HG03095 (cell line): Measurements from ENCODE around the gene TJP1.
"Not testable (repeated sequence)": the region's sequence is repeated elsewhere in the genome, so short reads cannot be mapped to it uniquely, and the experiment has no call there.

Experiments
- ATAC-seq: cut with Tn5 transposase; IDR thresholded peaks from one replicate; pipeline ENCODE4 v1.9.1; 2021; ENCODE audit warnings: moderate library complexity; ENCODE audit not compliant: unreplicated experiment

The TJP1 gene

DNA sequence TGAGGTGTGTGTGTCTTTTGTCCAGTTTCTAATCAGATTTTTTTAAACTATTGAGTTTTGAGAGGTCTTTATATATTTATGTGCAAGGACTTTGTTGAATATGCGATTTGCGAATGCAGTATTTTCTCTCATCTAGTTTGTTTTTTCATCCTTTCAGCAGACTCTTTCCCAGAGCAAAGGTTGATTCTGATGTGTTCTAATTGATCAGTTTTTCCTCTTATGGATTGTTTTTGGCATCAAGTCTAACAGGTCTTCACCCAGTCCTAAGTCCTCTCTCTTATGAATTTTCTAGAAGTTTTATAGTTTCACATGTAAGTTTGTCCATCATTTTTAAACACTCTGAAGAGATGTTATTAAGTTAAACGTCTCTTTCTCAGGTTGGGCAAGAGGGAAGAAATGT, 17.8 kb upstream of the TJP1 start:
- ATAC-seq: no peak

DNA sequence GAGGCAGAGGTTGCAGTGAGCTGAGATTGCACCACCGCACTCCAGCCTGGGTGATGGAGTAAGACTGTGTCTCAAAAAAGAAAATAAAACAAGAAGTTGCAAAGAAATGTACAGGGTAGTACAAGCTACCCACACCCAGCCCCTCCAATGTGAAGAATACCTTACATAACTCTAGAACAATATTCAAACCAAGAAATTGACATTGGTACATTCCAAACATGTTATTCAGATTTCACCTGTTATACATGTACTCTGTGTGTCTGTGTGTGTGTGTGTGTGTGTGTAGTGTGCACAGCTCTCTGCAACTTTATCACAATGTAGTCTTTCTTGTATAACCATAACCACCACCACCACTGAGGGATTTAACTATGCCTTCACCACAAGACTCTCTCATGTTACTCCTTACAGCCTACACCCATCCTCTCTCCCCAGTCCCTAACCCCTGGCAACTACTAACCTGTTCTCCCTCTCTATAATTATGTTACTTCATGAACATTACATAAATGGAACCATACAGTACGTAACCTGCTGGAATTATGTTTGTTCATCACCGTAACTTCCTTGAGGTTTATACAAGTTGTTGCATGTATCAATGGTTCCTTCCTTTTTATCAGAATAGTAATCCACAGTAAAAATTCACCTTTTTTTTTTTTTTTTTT, 16.2 kb upstream of the TJP1 start:
- no peak for ATAC-seq

GRCh38 chr15:29835301-29835700, 13.0 kb upstream of the TJP1 start:
- no peak for ATAC-seq

DNA sequence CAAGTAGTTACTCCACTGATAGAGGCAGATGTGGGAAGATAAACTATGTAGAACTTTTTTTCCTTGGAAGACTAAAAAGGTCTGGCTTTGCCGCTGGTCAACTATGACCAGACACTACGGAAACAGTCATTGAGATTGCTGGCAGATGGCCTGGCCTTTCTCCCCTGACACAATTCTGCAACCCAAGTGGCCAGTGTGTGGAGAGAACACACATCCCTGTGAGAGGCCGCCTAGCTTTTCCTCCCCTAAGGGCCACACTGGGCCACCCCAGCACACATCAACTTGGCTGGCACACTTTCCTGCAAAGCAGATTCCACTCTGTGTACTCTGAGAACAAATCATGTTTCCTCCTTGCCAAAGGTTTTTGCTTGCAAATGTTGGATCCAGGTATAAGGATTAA, 10.4 kb upstream of the TJP1 start:
- ATAC-seq: no peak

- ATAC-seq: no peak
Measured at GRCh38 chr15:29826908-29827820, 4.9 kb upstream of the TJP1 start.

GRCh38 chr15:29825227-29825626, 3.0 kb upstream of the TJP1 start:
- no peak for ATAC-seq

GRCh38 chr15:29822684-29823459, 604 bp upstream of the TJP1 start:
- no peak for ATAC-seq

DNA sequence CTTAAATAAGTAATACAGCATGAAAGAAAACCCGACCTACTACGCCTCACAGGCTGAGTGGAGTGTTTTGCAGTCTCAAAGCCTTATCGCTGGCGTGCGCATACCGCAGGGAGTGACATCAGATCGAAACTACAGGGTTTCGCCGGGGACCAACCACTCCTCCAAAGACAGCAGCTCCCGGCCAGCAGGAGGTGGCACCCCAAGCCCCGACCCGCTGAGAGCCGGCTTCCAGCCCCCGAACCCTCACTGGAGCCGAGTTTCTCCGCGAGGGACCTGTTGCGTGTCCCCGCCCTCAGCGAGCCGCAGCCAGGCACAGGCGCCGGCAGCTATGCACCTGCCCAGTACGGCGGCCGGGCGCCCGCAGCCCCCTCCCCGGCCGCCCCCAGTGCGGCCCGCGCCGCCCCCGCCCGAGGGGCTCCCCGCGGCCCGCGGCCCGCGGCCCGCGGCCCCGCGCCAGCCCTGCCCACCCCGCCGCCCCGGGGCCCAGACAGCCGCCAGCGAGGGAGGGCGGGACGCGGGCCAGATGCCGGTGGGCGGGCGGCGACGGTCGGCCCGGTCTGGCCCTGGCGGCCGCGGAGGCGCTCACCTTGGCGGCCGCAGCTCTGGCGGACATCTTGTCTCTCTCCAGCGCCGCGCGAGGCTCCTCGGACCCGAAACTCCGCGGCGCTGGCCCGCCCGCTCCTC, 710 bp downstream of the TJP1 start:
- ATAC-seq: no peak

DNA sequence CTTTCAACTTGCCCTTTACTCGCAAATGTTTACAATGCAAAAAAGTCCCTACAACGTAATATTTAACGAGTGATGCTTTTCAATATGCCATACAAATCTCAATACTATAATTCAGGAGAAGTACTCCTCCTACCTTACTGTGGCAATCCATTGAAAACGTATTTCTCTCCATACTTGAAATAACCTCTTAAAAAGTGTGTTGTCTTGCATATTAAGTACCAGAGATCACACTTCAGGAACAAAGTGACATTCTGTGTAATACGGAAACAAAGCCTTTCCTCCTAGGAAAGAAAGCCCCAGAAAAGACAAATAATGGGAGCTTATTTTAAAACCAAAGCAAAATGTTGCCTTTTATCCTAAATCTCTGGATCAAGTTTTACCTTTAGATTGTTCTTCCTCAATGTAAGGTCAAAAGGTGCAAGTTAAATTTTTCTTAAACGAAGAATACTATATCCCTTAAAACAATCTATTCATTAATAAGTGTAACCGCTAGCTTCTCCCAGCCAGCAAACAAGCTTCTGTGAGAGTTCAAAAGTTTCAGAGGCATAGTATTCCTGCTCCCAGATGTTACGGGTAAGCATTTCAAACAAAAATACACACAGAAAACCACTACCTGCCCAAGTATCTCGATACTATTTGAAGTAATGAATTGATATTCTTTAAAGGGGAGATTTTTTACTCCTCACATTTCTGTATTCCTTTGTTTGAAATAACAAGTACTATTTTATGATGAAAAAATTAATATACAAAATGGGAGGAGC, 1.7 kb downstream of the TJP1 start:
- no peak for ATAC-seq

DNA sequence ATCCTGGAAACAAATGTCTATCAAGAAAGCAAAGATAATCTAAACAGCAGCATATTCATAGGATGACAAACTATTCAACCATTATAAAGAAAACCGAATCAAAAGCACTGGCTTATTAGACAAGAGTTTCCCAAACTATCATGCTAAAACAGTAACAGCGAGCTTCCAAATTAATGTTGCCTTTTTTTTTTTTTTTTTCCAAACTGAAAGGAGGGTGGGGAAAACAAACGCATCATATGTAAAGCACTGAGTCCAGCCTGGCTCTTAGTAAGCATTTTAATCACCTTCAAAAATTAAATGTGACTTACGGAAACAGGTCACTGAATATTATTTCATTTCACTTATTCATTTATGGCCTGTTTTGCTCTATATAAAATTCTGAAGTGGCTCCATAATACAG, 2.3 kb downstream of the TJP1 start:
- ATAC-seq: no peak

- no peak for ATAC-seq
Measured at GRCh38 chr15:29818141-29818540, 4.1 kb downstream of the TJP1 start.

GRCh38 chr15:29817455-29817854, 4.8 kb downstream of the TJP1 start:
- ATAC-seq: not testable (repeated sequence)

DNA sequence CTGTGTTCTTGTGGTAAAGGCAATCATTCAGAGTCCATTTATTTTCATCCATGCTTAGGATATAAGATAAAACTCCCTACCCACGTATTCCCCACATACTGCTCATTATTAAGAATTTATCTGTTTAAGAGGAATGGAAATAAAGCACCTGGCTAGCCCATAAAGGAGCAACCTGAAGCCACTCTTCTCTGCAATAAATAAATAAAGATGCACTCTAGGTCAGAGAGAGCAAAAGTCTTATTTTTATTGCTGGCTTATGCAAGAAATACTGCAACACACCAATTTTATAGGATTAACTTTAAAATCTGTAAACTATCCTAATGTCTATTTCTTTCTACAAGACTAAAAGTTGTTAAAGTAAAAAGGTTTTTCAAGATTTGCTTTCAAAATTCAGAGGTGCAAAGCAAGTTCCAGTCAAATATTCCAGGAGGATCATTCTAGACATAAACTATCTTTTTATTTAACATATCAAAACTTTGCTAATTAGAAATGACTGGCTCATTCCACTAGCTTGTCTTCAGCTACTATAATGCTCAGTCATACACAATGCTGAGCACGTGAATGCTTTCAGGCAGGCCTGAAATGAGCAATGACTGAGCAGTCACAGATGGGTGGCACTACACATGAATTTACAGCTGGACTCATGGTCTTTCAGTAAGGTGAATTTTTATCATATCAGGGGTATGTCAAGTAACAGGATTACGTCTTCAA, 7.1 kb downstream of the TJP1 start:
- no peak for ATAC-seq

GRCh38 chr15:29813009-29813408, 9.3 kb downstream of the TJP1 start:
- no peak for ATAC-seq

DNA sequence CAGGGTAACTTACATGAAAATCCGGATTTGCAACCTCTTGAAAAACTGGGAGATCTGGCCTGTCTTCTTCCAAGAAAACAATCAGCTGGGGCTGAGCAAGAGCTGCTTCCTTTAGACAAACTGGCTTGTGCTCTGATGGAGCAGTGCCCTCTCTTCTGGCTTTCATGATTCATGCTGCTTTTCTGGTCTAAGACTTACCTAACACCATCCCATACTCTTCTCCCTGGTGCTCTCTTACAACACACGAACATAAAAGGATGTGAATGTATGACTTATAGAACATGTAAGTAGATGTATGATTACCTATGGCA, 9.9 kb downstream of the TJP1 start:
- ATAC-seq: no peak

DNA sequence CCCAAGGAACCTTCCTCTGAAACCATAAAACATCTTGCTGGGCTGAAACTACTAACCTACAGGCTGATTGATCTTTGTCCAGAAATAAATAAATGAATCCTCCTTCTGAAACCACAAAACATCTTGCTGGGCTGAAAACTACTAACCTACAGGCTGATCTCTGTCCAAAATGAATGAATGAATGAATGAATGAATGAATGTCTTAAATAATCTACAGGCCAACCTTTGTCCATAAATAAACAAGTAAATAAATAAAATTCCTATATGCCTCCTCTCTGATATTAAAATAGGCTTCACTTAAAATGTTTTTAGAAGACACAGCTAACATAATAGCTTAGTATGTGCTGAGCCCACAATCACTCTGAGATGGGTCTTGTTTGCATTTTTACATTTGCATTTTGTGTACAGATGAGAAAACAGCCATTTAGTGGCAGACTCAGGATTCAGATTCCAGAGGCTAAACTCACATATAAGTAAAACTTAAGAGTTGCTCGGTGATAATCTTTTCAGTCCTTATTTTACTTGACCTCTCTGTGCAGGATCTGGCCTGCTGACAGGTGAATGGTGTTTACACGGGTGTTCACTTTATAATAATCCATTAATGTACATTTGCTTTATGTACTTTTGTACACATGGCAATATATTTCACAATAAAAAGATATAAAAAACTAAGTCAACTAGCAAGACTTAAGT, 10.4 kb downstream of the TJP1 start:
- no peak for ATAC-seq

DNA sequence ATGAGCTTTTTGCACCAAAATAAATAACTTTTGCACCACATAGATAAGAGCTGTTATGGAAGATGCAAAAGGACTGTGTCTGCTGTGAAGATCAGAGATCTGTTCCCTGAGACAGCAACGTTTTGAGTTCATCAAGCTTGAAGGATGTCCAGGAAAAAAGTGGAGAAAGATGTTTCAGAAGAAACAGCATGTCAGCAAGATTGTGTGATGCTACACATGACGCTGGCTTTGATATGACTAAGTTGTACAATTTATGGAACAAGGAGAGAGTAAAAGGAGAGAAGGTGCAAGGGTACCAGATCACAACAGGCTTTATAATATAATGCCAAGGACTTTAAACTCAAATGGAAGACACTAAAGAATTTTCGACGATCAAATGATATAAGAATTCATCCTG, 16.6 kb downstream of the TJP1 start:
- no peak for ATAC-seq

DNA sequence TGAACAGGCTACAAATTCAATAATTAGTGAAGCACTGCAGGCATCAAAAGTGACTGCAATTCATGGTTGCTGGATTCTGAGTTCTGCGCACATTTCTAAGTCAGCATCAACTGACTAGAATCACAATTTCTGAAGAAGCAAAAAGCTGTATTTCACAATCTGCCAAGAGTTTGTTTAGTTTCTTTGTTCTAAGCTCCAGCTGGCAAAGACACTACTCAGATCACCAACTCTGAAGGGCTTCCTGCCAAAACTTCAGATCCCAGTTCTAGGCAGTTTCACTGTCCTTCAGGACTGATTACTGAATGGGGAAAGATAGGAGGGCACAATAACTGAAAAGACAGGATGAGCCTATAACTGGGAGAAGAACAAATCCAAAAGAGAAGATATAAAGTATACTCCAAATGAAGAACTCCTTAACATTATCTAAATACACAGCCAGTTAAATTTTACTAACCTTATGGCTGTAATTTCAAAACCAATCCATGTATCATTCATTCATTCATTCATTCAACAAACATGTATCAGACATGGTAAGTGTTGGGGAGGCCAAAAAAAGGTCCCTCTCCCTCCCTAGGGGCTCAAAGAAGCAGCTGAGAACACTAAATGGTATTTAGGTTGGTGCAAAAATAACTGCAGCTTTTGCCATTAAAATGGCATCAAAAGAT, 17.1 kb downstream of the TJP1 start:
- ATAC-seq: no peak

DNA sequence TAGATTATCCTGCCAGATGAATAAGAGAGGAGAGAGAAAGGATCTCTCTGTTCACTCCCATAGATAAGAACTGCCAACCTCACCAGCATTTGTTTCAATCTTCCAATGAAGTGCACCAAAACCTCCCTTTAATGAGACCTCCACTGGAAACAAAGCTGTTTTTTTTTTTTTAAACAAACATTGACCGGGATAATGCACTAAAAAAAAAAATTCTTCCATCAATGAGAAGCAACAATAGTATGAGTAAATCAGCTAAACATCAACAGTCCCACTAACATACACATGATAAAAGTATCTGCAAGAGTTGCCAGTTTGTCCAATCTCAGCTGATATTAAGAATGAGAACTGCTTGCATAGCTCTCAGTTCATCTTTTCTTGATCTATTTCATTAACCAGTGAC, 19.9 kb downstream of the TJP1 start:
- ATAC-seq: no peak
